Activated CD8-positive, alpha-beta memory T cell treated with anti-CD3 and anti-CD28 coated beads, Interleukin-2, amount 50 U/mL, for 24 hours (primary cell): ENCODE measurements around the gene EFNA1.

Experiments
- DNase-seq: peaks from one replicate; pipeline ENCODE4 v3.0.0-alpha.2; 2020; ENCODE audit errors: extremely low read depth

Gene EFNA1

GRCh38 chr1:155174324-155175280 is 46.9 kb downstream of the EFNA1 start:
- DNase-seq, result no peak

GRCh38 chr1:155175281-155175926 is 47.7 kb downstream of the EFNA1 start:
- DNase-seq, result no peak

- no peak for DNase-seq
Measured at GRCh38 chr1:155175927-155176371, 48.3 kb downstream of the EFNA1 start.

DNA sequence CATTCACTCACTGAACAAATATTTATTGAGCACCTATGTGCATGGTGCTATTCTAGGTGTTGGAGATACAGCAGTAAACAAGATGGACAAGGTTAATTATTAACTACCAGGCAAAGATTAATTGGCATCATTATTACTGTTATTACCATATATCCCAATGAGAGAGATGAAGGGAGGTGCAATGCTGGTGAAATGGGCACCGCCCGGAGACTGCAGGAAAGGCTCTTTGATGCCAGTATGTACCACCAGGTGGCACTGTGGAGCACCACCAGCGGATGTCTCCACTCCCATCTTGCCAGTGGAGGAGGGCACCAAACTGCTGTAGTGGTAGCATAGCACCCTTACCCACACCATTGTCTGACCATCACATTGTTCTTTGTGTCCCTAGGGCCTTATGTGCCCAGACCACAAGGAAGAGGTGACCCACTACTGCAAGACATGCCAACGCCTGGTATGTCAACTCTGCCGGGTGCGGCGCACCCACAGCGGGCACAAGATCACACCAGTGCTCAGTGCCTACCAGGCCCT is 48.9 kb downstream of the EFNA1 start:
- peak; percentile 71 for DNase-seq

GRCh38 chr1:155177192-155177917 is 49.7 kb downstream of the EFNA1 start:
- no peak for DNase-seq

GRCh38 chr1:155177918-155178281 is 50.2 kb downstream of the EFNA1 start:
- DNase-seq, result no peak

GRCh38 chr1:155178441-155179111 is 50.9 kb downstream of the EFNA1 start:
- DNase-seq, result no peak

DNA sequence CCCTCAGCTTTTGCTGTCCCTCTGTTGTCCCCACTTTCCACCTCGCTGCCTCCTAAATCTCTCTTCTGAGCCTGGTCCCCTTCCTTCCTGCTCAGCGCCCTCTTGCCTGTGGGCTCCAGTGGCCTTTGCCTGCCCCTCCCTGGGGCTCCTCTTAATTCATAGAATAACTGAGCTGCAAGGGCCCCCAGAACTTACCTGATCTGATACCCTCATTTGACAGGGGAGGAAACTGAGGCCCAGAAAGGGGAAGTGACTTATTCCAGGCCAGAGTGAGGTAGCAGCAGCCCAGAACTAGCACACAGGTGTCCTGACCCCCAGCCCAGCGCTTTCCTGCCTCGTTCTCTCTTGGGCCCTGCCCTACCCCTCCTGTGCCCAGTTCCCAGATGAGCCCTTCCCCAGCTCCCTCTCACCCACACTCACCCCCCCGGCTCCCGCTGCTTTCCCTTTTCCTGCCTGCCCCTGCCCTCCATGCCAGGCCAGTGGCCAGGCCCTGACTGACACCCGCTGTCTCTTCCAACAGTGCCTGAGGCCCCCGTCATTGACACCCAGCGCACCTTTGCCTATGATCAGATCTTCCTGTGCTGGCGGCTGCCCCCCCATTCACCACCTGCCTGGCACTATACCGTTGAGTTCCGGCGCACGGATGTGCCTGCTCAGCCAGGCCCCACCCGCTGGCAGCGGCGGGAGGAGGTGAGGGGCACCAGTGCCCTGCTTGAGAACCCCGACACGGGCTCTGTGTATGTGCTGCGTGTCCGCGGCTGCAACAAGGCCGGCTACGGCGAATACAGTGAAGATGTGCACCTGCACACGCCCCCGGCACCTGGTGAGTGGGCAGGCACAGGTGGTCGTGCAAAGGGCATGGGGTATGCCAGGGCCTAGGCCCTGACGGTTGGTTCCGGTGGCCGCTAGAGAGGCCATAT is 51.7 kb downstream of the EFNA1 start:
- no peak for DNase-seq

DNA sequence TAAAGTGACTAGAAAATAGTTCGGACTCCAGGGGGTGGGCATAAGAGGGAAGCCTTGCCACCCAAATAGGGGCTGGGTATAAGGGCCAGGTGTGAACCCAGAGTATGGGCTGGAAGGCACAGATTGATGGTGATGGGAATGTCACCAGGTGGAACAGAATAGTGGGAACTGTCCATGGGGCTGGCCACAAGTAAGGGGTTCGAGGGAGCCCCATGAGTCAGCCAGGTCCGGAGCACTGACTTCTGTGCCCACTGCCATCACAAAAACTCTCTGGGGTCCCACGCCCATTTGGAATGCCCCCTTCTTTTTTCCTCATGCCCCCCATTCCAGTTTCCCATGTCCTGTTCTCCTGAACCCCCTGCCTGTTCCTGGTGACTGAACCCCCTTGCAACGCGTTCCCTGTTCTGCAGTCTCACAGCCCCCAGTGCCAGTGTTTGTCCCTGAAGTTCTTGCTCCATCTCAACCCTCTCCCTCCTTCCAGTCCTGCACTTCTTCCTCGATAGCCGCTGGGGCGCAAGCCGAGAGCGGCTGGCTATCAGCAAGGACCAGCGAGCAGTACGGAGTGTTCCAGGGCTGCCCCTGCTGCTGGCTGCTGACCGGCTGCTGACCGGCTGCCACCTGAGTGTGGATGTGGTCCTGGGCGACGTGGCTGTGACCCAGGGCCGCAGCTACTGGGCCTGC is 53.8 kb downstream of the EFNA1 start:
- DNase-seq, result no peak

DNA sequence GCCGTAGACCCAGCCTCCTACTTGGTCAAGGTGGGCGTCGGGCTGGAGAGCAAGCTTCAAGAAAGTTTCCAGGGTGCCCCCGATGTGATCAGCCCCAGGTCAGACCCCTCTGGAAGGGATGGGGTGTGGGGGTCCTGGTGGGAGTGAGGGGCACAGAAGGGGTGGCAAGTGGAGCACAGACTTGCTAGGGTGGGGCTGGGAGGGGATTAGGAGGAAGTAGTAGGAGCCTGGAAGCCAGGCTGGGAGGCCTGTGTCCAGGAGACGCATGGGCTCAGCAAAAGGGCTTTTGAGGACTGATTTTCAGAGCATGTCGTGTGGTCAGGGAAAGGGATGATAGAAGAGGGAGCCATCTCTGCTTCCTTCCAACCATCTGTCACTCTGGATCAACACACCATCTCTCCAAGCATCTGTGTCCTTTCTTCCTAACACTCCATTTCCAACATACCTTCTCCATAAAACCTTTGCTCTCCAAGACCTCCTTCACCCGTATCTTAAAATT is 54.4 kb downstream of the EFNA1 start:
- no peak for DNase-seq

DNA sequence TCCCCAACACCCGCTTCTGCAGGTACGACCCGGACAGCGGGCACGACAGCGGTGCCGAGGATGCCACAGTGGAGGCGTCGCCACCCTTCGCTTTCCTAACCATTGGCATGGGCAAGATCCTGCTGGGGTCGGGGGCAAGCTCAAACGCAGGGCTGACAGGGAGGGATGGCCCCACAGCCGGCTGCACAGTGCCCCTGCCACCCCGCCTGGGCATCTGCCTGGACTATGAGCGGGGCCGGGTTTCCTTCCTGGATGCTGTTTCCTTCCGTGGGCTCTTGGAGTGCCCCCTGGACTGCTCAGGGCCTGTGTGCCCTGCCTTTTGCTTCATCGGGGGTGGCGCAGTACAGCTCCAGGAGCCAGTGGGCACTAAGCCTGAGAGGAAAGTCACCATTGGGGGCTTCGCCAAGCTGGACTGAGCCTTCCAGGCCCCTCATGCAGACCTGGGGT is 56.1 kb downstream of the EFNA1 start:
- no peak for DNase-seq

- no peak for DNase-seq
Measured at GRCh38 chr1:155184351-155184811, 56.7 kb downstream of the EFNA1 start.
